ENCODE data around the gene AKAP8.

AKAP8 gene

DNA sequence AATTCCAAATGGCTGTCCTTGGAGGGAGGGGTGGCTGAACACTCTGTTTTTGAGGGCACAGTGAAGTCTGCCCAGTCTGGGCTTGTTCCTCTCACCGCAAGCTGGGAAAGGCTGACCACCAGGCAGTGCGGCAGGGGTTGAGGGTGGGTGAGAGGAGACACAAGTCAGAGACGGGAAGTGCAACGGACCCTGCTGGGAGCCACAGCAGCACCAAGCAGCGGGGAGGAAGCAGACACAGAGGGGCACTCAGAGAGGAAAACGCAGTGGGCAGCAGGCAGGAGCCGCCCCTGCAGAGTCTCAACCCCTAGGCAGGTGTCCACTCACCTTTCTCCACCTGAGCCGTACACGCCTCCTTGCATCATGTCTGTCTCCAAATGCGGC, 23.6 kb upstream of the AKAP8 start:
- Histone ChIP-seq H3K9ac (ENCODE audit: insufficient read length, low read depth) (no peak overlapping the region), H3K9me3 (ENCODE audit: insufficient read depth, low read length) (no peaks in the 10 kb centered on the region), H3K27me3 (ENCODE audit: insufficient read depth, insufficient read length) (no peaks in the 10 kb centered on the region), H3K4me3 (ENCODE audit: insufficient read length, low read depth) (no peak overlapping the region), H3K4me1 (ENCODE audit: insufficient read depth, insufficient read length) (peaks cover 28% of the 10 kb centered on the region), H3K36me3 (ENCODE audit: insufficient read depth, insufficient read length, low read length) (peaks cover 84% of the 10 kb centered on the region)
- no peak for DNase-seq (ENCODE audit: low read depth, low spot score)
- no peak for TF ChIP-seq YY1 (IDR thresholded peaks at IDR 0.05; ENCODE audit: insufficient read depth, insufficient read length)
- TF ChIP-seq SUZ12 (IDR thresholded peaks at IDR 0.05; ENCODE audit: extremely low read depth, insufficient read depth, insufficient read length), result no peak
- no peak for TF ChIP-seq ZNF274 (IDR thresholded peaks at IDR 0.05; ENCODE audit: low read depth, low read length)

DNA sequence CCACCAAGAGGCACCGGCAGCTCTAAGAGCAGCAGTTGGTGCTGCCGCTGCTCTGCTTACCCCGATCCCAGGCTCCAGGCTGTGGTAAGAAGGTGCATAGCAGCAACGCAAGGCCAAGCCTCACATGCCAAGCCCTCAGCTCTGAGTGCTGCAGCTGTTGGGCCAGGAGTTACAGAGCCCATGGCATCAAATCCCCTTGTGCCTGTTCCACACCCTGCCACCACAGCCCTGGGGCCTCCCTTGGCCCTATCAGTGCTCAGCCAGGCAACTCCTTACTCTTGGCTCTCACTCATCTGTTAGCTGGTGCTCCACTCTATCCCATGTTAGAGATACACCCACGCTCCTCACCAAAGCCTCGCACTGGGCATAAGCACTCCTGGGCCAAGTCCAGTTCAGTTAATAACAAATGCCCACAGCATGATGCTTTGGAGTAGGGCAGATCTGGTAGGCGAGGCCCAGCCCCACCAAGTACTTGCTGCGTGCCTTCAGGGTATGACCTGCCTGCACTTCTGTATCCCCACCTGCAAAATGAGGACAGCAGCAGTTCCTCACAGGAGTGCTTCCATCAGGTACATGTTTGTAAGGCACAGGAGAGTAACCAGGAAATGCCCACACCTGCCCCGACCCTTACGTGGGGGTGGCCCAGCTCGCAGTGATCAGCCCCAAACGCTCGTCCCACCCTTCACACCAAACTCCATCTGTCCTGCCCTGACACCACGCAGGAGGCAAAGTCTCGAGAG, 23.0 kb upstream of the AKAP8 start:
- no peak for DNase-seq (ENCODE audit: low read depth, low spot score)
- Histone ChIP-seq H3K4me1 (ENCODE audit: insufficient read depth, insufficient read length) (peaks cover 28% of the 10 kb centered on the region), H3K9ac (ENCODE audit: insufficient read length, low read depth) (peak overlapping the region; percentile 59), H3K27me3 (ENCODE audit: insufficient read depth, insufficient read length) (no peaks in the 10 kb centered on the region), H3K4me3 (ENCODE audit: insufficient read length, low read depth) (peak overlapping the region; percentile 9), H3K9me3 (ENCODE audit: insufficient read depth, low read length) (no peaks in the 10 kb centered on the region), H3K36me3 (ENCODE audit: insufficient read depth, insufficient read length, low read length) (peaks cover 85% of the 10 kb centered on the region)
- TF ChIP-seq YY1 (IDR thresholded peaks at IDR 0.05; ENCODE audit: insufficient read depth, insufficient read length) (no peak), SUZ12 (IDR thresholded peaks at IDR 0.05; ENCODE audit: extremely low read depth, insufficient read depth, insufficient read length) (no peak), ZNF274 (IDR thresholded peaks at IDR 0.05; ENCODE audit: low read depth, low read length) (no peak)

DNA sequence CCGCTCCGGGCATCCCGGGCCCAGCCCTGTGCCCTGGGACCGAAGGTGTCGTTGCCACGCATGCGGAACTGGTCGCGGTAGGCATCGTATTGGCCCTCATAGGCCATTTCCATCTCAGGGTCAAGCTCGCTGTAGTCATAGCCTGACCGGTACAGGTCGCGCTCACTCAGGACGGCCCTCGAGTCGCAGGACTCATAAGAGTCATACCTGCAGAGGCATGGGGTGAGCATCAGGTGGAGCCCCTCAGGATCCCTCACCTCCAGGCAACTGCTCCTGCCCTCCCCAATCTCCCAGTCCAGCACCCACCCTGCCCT, 21.8 kb upstream of the AKAP8 start:
- H3K9me3 ChIP-seq (ENCODE audit: insufficient read depth, low read length), result no peaks in the 10 kb centered on the region
- H3K27me3 ChIP-seq (ENCODE audit: insufficient read depth, insufficient read length), result no peaks in the 10 kb centered on the region
- DNase-seq (ENCODE audit: low read depth, low spot score), result no peak
- no peak overlapping the region for H3K4me3 ChIP-seq (ENCODE audit: insufficient read length, low read depth)
- H3K9ac ChIP-seq (ENCODE audit: insufficient read length, low read depth), result no peak overlapping the region
- no peak for TF ChIP-seq YY1 (IDR thresholded peaks at IDR 0.05; ENCODE audit: insufficient read depth, insufficient read length)
- no peak for TF ChIP-seq ZNF274 (IDR thresholded peaks at IDR 0.05; ENCODE audit: low read depth, low read length)
- TF ChIP-seq SUZ12 (IDR thresholded peaks at IDR 0.05; ENCODE audit: extremely low read depth, insufficient read depth, insufficient read length), result no peak
- peaks cover 91% of the 10 kb centered on the region for H3K36me3 ChIP-seq (ENCODE audit: insufficient read depth, insufficient read length, low read length)
- H3K4me1 ChIP-seq (ENCODE audit: insufficient read depth, insufficient read length), result peaks cover 28% of the 10 kb centered on the region

DNA sequence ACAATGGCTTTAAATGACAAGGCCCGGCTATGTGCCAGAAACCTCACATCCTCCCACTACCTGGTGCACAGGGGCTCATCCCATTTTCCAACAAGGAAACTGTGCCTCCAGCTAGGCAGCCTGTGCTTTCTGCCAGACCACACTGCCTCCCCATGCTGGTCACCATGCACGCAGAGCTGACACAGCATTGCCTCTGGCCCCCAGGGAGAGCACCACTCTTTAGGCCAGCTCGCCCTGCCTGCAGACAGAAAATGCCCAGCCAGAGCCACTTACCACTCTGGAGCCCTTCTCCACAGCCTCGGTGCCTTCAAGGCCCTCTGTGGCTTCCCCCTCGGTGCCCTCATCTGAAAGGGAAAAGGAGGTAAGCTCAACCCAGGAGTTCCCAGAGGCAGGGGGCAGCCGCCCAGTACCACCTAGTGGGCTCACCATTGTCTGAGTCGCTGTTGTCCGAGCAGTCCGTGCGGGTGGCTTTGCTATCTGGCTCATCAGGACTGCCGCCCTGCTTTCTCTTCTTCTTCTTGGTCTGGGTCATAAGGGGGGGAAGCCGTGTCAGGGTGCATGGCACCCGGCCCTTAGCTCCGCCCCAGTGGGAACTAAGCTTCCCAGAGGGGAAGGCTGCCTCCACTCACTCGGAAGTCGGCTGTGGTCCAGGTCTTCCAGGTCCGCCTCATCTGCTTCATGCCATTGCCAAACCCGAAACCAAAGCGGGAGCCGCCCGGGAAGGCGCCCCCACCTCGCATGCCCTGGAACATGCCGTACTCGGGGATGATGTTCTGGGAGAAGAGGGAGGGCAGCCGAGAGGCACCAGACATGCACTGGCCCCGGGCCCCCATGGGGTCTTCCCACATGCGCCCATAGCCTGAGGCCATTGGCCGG, 21.2 kb upstream of the AKAP8 start:
- peaks cover 93% of the 10 kb centered on the region for H3K36me3 ChIP-seq (ENCODE audit: insufficient read depth, insufficient read length, low read length)

DNA sequence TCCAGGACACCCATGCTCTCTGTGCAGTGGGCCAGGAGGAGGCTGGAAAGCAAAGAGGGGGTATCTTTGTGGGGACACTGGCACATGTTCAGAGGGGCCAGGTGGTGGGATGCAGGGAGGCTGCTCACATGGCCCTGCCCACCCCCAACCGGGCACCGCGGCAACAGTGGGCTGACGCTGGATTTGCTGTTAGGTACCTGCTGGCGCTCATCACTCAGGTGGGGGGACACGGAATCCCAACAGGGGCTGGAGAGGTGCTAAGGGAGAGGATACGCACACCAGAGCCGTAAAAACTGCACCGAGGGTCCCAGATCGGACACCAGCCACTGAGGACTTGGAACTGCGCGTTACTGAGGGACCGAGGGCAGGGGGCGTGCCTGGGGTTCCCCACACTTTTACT, 20.0 kb upstream of the AKAP8 start:
- H3K36me3 ChIP-seq (ENCODE audit: insufficient read depth, insufficient read length, low read length), result peaks cover 95% of the 10 kb centered on the region
- H3K27me3 ChIP-seq (ENCODE audit: insufficient read depth, insufficient read length), result no peaks in the 10 kb centered on the region
- H3K9ac ChIP-seq (ENCODE audit: insufficient read length, low read depth), result no peak overlapping the region
- no peak for TF ChIP-seq ZNF274 (IDR thresholded peaks at IDR 0.05; ENCODE audit: low read depth, low read length)
- TF ChIP-seq YY1 (IDR thresholded peaks at IDR 0.05; ENCODE audit: insufficient read depth, insufficient read length), result no peak
- TF ChIP-seq SUZ12 (IDR thresholded peaks at IDR 0.05; ENCODE audit: extremely low read depth, insufficient read depth, insufficient read length), result no peak
- H3K4me3 ChIP-seq (ENCODE audit: insufficient read length, low read depth), result no peak overlapping the region
- DNase-seq (ENCODE audit: low read depth, low spot score), result no peak
- no peaks in the 10 kb centered on the region for H3K9me3 ChIP-seq (ENCODE audit: insufficient read depth, low read length)
- H3K4me1 ChIP-seq (ENCODE audit: insufficient read depth, insufficient read length), result peaks cover 25% of the 10 kb centered on the region

More for the DNA sequence above, 21.2 kb upstream of the AKAP8 start:
- peaks cover 28% of the 10 kb centered on the region for H3K4me1 ChIP-seq (ENCODE audit: insufficient read depth, insufficient read length)
- no peak overlapping the region for H3K9ac ChIP-seq (ENCODE audit: insufficient read length, low read depth)
- no peaks in the 10 kb centered on the region for H3K9me3 ChIP-seq (ENCODE audit: insufficient read depth, low read length)
- TF ChIP-seq ZNF274 (IDR thresholded peaks at IDR 0.05; ENCODE audit: low read depth, low read length) (no peak), SUZ12 (IDR thresholded peaks at IDR 0.05; ENCODE audit: extremely low read depth, insufficient read depth, insufficient read length) (no peak), YY1 (IDR thresholded peaks at IDR 0.05; ENCODE audit: insufficient read depth, insufficient read length) (no peak)
- no peak for DNase-seq (ENCODE audit: low read depth, low spot score)
- no peak overlapping the region for H3K4me3 ChIP-seq (ENCODE audit: insufficient read length, low read depth)
- no peaks in the 10 kb centered on the region for H3K27me3 ChIP-seq (ENCODE audit: insufficient read depth, insufficient read length)

DNA sequence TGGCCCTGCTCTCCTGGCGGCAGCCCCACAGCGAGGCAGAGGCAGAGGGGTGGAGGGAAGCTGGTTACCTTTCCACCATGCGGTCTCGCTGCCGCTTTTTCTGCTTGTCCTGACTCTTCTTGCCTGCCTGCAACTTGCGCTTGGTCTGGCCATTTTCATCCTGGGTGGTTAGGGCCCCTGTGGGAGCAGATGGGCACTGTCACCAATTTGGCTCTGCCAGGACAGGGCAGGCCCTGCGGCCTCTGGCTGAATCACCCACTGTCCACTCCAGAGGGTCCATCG, 19.6 kb upstream of the AKAP8 start:
- DNase-seq (ENCODE audit: low read depth, low spot score), result no peak
- TF ChIP-seq ZNF274 (IDR thresholded peaks at IDR 0.05; ENCODE audit: low read depth, low read length) (no peak), YY1 (IDR thresholded peaks at IDR 0.05; ENCODE audit: insufficient read depth, insufficient read length) (no peak), SUZ12 (IDR thresholded peaks at IDR 0.05; ENCODE audit: extremely low read depth, insufficient read depth, insufficient read length) (no peak)
- peaks cover 95% of the 10 kb centered on the region for H3K36me3 ChIP-seq (ENCODE audit: insufficient read depth, insufficient read length, low read length)
- no peaks in the 10 kb centered on the region for H3K9me3 ChIP-seq (ENCODE audit: insufficient read depth, low read length)
- peaks cover 25% of the 10 kb centered on the region for H3K4me1 ChIP-seq (ENCODE audit: insufficient read depth, insufficient read length)
- no peak overlapping the region for H3K9ac ChIP-seq (ENCODE audit: insufficient read length, low read depth)
- no peak overlapping the region for H3K4me3 ChIP-seq (ENCODE audit: insufficient read length, low read depth)
- no peaks in the 10 kb centered on the region for H3K27me3 ChIP-seq (ENCODE audit: insufficient read depth, insufficient read length)

DNA sequence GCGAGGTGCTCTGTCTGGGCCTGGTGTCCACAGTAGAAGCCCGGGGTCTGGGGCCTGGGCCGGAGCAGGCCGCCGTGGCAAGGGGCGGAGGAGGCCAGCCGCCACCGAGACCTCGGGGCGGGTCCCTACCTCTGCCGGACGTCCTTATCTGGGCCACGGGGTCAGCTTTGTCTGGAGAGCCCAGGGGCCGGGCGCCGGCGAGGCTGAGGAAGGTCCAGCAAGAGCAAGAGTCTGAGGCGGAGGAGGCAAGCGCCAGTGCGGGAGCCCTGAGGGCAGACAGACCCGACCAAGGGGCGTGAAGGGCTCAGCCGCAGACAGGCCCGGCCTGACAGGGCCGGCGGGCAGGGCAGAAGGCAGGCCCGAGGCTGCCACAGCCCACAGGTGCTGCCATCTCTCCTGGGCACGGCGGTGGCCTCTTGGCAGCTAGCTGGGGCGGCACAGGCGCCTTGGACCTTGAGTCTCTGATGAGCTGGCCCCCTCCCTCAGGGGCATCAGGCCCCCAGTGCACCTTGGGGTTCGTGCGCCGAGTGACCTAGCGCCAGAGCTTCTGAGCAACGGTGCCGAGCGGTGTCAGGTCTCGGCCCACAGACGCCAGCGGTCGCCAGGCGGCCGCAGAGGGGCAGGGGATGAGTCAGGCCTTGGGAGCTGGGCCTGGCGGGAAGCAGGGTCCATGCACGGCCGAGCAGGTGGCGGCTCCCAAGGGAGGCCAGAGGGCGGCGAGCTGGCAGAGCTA, 19.1 kb upstream of the AKAP8 start:
- H3K9ac ChIP-seq (ENCODE audit: insufficient read length, low read depth), result no peak overlapping the region
- no peaks in the 10 kb centered on the region for H3K9me3 ChIP-seq (ENCODE audit: insufficient read depth, low read length)
- peaks cover 95% of the 10 kb centered on the region for H3K36me3 ChIP-seq (ENCODE audit: insufficient read depth, insufficient read length, low read length)
- peaks cover 25% of the 10 kb centered on the region for H3K4me1 ChIP-seq (ENCODE audit: insufficient read depth, insufficient read length)
- no peak for DNase-seq (ENCODE audit: low read depth, low spot score)
- H3K27me3 ChIP-seq (ENCODE audit: insufficient read depth, insufficient read length), result no peaks in the 10 kb centered on the region
- no peak for TF ChIP-seq SUZ12 (IDR thresholded peaks at IDR 0.05; ENCODE audit: extremely low read depth, insufficient read depth, insufficient read length)
- TF ChIP-seq ZNF274 (IDR thresholded peaks at IDR 0.05; ENCODE audit: low read depth, low read length), result no peak
- TF ChIP-seq YY1 (IDR thresholded peaks at IDR 0.05; ENCODE audit: insufficient read depth, insufficient read length), result no peak
- no peak overlapping the region for H3K4me3 ChIP-seq (ENCODE audit: insufficient read length, low read depth)

Data from NT2/D1 (cell line).